WTC11 (cell line): Measurements from ENCODE around the gene NR1I3. TPM values are rescaled to one million over a fixed set of nuclear protein-coding genes. Genes with fewer than 3 reads are reported as not detected.

ENCODE experiments used
- microRNA-seq: library from miRNA; unstranded; fragments of <30 nt; microRNA quantifications from one replicate; pipeline ENCODE4 v1.2.0, GENCODE V29; 2022; ENCODE audit warnings: borderline number of aligned reads
- total RNA-seq: library from RNA; stranded (reverse); gene quantifications from 3 replicates; pipeline ENCODE4 v1.2.3, GENCODE V29; 2021
- TF ChIP-seq, protein P1 (sequence below): fragments of 250-450 bp; sonication (Bioruptor Pico); IDR thresholded peaks from 2 replicates; pipeline ENCODE4 v2.1.2; 2022; ENCODE audit warnings: mild to moderate bottlenecking, moderate library complexity
- TF ChIP-seq, protein P2 (sequence below): fragments of 250-450 bp; sonication (Bioruptor Pico); IDR thresholded peaks from 2 replicates; pipeline ENCODE4 v1.8.0; 2021; ENCODE audit warnings: mild to moderate bottlenecking
- TF ChIP-seq, protein P3 (sequence below): sonication (generic); formaldehyde crosslinking; IDR thresholded peaks from 2 replicates; pipeline ENCODE4 v1.8.0; 2023; ENCODE audit warnings: missing genetic modification reagents, mild to moderate bottlenecking, borderline replicate concordance

Gene NR1I3
- total RNA-seq, 1 experiment from 2014 or later, result not detected

DNA sequence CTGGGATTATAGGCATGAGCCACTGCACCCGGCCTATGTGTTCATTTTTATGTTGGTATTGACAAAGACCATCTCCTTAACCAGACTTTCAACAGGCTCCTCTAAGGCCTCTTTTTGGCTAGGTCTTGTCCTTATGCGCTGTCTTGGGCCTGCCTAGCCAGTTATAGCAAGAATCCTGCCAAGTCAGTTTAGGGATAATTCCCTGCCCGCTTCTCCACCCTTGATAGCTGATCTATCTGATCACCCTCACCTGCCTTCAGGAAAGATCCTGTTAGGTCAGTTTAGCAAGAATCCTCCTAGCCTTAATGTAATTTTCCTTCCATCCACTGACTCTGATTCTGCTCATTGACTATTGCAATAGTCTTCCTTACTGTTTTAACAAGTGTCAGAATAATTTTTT, 58.3 kb downstream of the NR1I3 start (continued):
- TF ChIP-seq, protein P1, sequence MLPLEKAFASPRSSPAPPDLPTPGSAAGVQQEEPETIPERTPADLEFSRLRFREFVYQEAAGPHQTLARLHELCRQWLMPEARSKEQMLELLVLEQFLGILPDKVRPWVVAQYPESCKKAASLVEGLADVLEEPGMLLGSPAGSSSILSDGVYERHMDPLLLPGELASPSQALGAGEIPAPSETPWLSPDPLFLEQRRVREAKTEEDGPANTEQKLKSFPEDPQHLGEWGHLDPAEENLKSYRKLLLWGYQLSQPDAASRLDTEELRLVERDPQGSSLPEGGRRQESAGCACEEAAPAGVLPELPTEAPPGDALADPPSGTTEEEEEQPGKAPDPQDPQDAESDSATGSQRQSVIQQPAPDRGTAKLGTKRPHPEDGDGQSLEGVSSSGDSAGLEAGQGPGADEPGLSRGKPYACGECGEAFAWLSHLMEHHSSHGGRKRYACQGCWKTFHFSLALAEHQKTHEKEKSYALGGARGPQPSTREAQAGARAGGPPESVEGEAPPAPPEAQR (CRISPR knock-in tag), result no peak
- TF ChIP-seq, protein P2, sequence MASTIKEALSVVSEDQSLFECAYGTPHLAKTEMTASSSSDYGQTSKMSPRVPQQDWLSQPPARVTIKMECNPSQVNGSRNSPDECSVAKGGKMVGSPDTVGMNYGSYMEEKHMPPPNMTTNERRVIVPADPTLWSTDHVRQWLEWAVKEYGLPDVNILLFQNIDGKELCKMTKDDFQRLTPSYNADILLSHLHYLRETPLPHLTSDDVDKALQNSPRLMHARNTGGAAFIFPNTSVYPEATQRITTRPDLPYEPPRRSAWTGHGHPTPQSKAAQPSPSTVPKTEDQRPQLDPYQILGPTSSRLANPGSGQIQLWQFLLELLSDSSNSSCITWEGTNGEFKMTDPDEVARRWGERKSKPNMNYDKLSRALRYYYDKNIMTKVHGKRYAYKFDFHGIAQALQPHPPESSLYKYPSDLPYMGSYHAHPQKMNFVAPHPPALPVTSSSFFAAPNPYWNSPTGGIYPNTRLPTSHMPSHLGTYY (CRISPR knock-in tag), result no peak
- TF ChIP-seq, protein P3, sequence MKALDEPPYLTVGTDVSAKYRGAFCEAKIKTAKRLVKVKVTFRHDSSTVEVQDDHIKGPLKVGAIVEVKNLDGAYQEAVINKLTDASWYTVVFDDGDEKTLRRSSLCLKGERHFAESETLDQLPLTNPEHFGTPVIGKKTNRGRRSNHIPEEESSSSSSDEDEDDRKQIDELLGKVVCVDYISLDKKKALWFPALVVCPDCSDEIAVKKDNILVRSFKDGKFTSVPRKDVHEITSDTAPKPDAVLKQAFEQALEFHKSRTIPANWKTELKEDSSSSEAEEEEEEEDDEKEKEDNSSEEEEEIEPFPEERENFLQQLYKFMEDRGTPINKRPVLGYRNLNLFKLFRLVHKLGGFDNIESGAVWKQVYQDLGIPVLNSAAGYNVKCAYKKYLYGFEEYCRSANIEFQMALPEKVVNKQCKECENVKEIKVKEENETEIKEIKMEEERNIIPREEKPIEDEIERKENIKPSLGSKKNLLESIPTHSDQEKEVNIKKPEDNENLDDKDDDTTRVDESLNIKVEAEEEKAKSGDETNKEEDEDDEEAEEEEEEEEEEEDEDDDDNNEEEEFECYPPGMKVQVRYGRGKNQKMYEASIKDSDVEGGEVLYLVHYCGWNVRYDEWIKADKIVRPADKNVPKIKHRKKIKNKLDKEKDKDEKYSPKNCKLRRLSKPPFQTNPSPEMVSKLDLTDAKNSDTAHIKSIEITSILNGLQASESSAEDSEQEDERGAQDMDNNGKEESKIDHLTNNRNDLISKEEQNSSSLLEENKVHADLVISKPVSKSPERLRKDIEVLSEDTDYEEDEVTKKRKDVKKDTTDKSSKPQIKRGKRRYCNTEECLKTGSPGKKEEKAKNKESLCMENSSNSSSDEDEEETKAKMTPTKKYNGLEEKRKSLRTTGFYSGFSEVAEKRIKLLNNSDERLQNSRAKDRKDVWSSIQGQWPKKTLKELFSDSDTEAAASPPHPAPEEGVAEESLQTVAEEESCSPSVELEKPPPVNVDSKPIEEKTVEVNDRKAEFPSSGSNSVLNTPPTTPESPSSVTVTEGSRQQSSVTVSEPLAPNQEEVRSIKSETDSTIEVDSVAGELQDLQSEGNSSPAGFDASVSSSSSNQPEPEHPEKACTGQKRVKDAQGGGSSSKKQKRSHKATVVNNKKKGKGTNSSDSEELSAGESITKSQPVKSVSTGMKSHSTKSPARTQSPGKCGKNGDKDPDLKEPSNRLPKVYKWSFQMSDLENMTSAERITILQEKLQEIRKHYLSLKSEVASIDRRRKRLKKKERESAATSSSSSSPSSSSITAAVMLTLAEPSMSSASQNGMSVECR (CRISPR knock-in tag), result no peak

Small RNAs within 50 kb of the gene (microRNA-seq; reads per million reads assigned to microRNA genes)
- gene MIR5187, result not detected

Other genes with a start within 250 kb of the NR1I3 start
- gene F11R, start 217.1 kb downstream of the NR1I3 start, total RNA-seq, result 202 to 213 TPM (median 203 TPM) in 3 replicates
- 74.5 to 107 TPM (median 100 TPM) in 3 replicates for gene TSTD1, start 199.2 kb downstream of the NR1I3 start, total RNA-seq
- 55.9 to 65.6 TPM (median 57.8 TPM) in 3 replicates for gene USF1, start 192.2 kb downstream of the NR1I3 start, total RNA-seq
- gene ARHGAP30, start 168.3 kb downstream of the NR1I3 start, total RNA-seq, result 0.39 to 0.92 TPM (median 0.52 TPM) in 3 replicates
- 0.46 to 1.7 TPM (median 0.48 TPM) in 3 replicates for gene NECTIN4, start 148.6 kb downstream of the NR1I3 start, total RNA-seq
- 5.8 to 8.7 TPM (median 8.7 TPM) in 3 replicates for gene KLHDC9, start 139.8 kb downstream of the NR1I3 start, total RNA-seq
- gene PFDN2, start 120.2 kb downstream of the NR1I3 start, total RNA-seq, result 91.0 to 95.4 TPM (median 92.6 TPM) in 3 replicates
- gene NIT1, start 120.1 kb downstream of the NR1I3 start, total RNA-seq, result 44.4 to 47.2 TPM (median 46.5 TPM) in 3 replicates
- 39.2 to 43.3 TPM (median 40.0 TPM) in 3 replicates for gene DEDD, start 105.5 kb downstream of the NR1I3 start, total RNA-seq
- gene UFC1, start 84.2 kb downstream of the NR1I3 start, total RNA-seq, result 56.2 to 61.2 TPM (median 60.7 TPM) in 3 replicates
- gene USP21, start 78.7 kb downstream of the NR1I3 start, total RNA-seq, result 30.7 to 31.1 TPM (median 30.8 TPM) in 3 replicates
- 39.8 to 44.8 TPM (median 43.4 TPM) in 3 replicates for gene PPOX, start 71.8 kb downstream of the NR1I3 start, total RNA-seq
- 40.1 to 44.8 TPM (median 40.7 TPM) in 3 replicates for gene B4GALT3, start 60.7 kb downstream of the NR1I3 start, total RNA-seq
- 9.1 to 11.2 TPM (median 10.0 TPM) in 3 replicates for gene ADAMTS4, start 39.1 kb downstream of the NR1I3 start, total RNA-seq
- gene NDUFS2, start 35.8 kb downstream of the NR1I3 start, total RNA-seq, result 105 to 108 TPM (median 105 TPM) in 3 replicates
- 0.48 to 1.0 TPM (median 0.85 TPM) in 3 replicates for gene FCER1G, start 22.9 kb downstream of the NR1I3 start, total RNA-seq
- 1.9 to 2.5 TPM (median 2.2 TPM) in 3 replicates for gene APOA2, start 14.6 kb downstream of the NR1I3 start, total RNA-seq
- 13.0 to 16.9 TPM (median 15.1 TPM) in 3 replicates for gene TOMM40L, start 12.1 kb downstream of the NR1I3 start, total RNA-seq
- gene PCP4L1, start 20.5 kb upstream of the NR1I3 start, total RNA-seq, result 0.92 to 1.2 TPM (median 1.1 TPM) in 3 replicates
- 3.2 to 5.5 TPM (median 5.2 TPM) in 3 replicates for gene MPZ, start 71.8 kb upstream of the NR1I3 start, total RNA-seq
- gene SDHC, start 76.2 kb upstream of the NR1I3 start, total RNA-seq, result 193 to 207 TPM (median 196 TPM) in 3 replicates
- not detected in 3 replicates for gene CFAP126, start 129.7 kb upstream of the NR1I3 start, total RNA-seq